ENCODE results near the gene GATA5. TPM values are rescaled to one million over a fixed set of nuclear protein-coding genes. Genes with fewer than 3 reads are reported as not detected.
A peak's percentile ranks its signal among the peaks of the same experiment; 100 is the strongest.

The GATA5 gene
- total and polyA plus RNA-seq, 10 of the 15 experiments (the other 5 are each of a cell fraction or from before 2014, with no cell fraction given): not detected

- no peaks in the 10 kb centered on the region for H3K4me1 ChIP-seq (ENCODE audit: control insufficient read depth, insufficient read depth, low read length)
- no peak overlapping the region for H2AFZ ChIP-seq (ENCODE audit: control insufficient read depth, low read depth, low read length)
- H3K27ac ChIP-seq (ENCODE audit: control insufficient read depth, insufficient read depth): no peak overlapping the region
- RAD21 ChIA-PET (ENCODE audit: unreplicated experiment): no interaction called here
- POLR2A ChIA-PET: no interaction called here
- in situ Hi-C loops (cut with MboI): no loop called here
- FAIRE-seq (no peak), DNase-seq (ENCODE audit: low read depth, low spot score) (no peak), ATAC-seq (peak; percentile 29; the same call in 1 of the 3 replicates)
- H3K4me2 ChIP-seq (ENCODE audit: control insufficient read depth, insufficient read depth): no peak overlapping the region
- peaks cover 5 to 13% of the 10 kb centered on the region in 2 experiments; a peak in 2 of 4 replicates for H3K27me3 ChIP-seq (replicated peaks in 1 of 2; ENCODE audit: control insufficient read depth in 2 of 2, insufficient read depth in 2 of 2, low read length in 1 of 2)
- H3K36me3 ChIP-seq (ENCODE audit: control insufficient read depth in 2 of 2, insufficient read depth in 2 of 2, low read length in 1 of 2): no peaks in the 10 kb centered on the region
- 42% methylated on average over 14 of the region's 14 CpGs for WGBS (ENCODE audit: insufficient coverage, insufficient replicate concordance, low lambda C conversion rate, missing lambda C conversion rate)
- no TSS peak for BruUV-seq (replicated peaks)
- no peak overlapping the region for H3K4me3 ChIP-seq
- no peaks in the 10 kb centered on the region for H3K79me2 ChIP-seq (ENCODE audit: control insufficient read depth, insufficient read depth, low read length)
- no peaks in the 10 kb centered on the region for H4K20me1 ChIP-seq (ENCODE audit: control insufficient read depth, insufficient read depth)
- no peak for TF ChIP-seq NR2F1 (conservative IDR thresholded peaks at IDR 0.05)
- no peak for TF ChIP-seq SMAD1 (IDR thresholded peaks at IDR 0.05; ENCODE audit: low read depth, partially characterized antibody)
- TF ChIP-seq TAF1 (IDR thresholded peaks at IDR 0.05; ENCODE audit: borderline replicate concordance, low read depth, low read length): no peak
- no peak for TF ChIP-seq CHD1 (IDR thresholded peaks at IDR 0.05; ENCODE audit: low read depth, low read length)
- no peak for TF ChIP-seq BCLAF1 (IDR thresholded peaks at IDR 0.05)
- TF ChIP-seq PML (IDR thresholded peaks at IDR 0.05; ENCODE audit: low read length): no peak
- no peak for TF ChIP-seq STAT1 (conservative IDR thresholded peaks at IDR 0.05)
- no peak for TF ChIP-seq NFYA (IDR thresholded peaks at IDR 0.05; ENCODE audit: borderline replicate concordance, low read depth, low read length)
- no peak for TF ChIP-seq ZZZ3 (IDR thresholded peaks at IDR 0.05; ENCODE audit: control insufficient read depth, insufficient read length, low read depth)
- no peak for TF ChIP-seq CBX5 (IDR thresholded peaks at IDR 0.05; ENCODE audit: low read depth)
- no peak for TF ChIP-seq PAX5 (IDR thresholded peaks at IDR 0.05; ENCODE audit: borderline replicate concordance, low read depth, low read length)
- no peak for TF ChIP-seq CHD2 (IDR thresholded peaks at IDR 0.05; ENCODE audit: borderline replicate concordance, low read depth, low read length)
- no peak for TF ChIP-seq MEF2A (IDR thresholded peaks at IDR 0.05; ENCODE audit: insufficient read depth, low read depth, low read length)
- no peak for TF ChIP-seq EED (IDR thresholded peaks at IDR 0.05; ENCODE audit: low read depth)
- no peak for TF ChIP-seq BCL11A (IDR thresholded peaks at IDR 0.05; ENCODE audit: low read depth, low read length)
- TF ChIP-seq ZNF622 (IDR thresholded peaks at IDR 0.05): no peak
- TF ChIP-seq IKZF2 (IDR thresholded peaks at IDR 0.05): no peak
- TF ChIP-seq EGR1 (IDR thresholded peaks at IDR 0.05; ENCODE audit: borderline replicate concordance in 1 of 2, low read depth in 2 of 2, low read length in 2 of 2): no peak
- SMC1A ChIA-PET (ENCODE audit: uncharacterized antibody, unreplicated experiment): no interaction called here
- H3K9me3 ChIP-seq (replicated peaks; ENCODE audit: control insufficient read depth, insufficient read depth, low read length): no peaks in the 10 kb centered on the region
- CTCF ChIA-PET: interaction anchor here (0.6 kb wide), 1 partner anchor 8 kb away, joined by 3 read pairs; no protein-coding TSS in a partner anchor
- intact Hi-C loops (cut with micrococcal nuclease; ENCODE audit: unreplicated experiment): no loop called here
- H3K9ac ChIP-seq (ENCODE audit: control insufficient read depth, insufficient read depth, low read length): no peak overlapping the region
These were observed 38.2 kb upstream of the GATA5 start for GRCh38 chr20:62513991-62514390.
